Left colon (tissue), 2 donors: Measurements from ENCODE around the gene MAB21L3. TPM values are rescaled to one million over a fixed set of nuclear protein-coding genes. Genes with fewer than 3 reads are reported as not detected.

Experiments
- ATAC-seq: fragments of 200-7000 bp; cut with Tn5 transposase; one replicate; pipeline ENCODE4 v1.9.1; 2020; ENCODE audit warnings: mild to moderate bottlenecking, moderate library complexity
- DNase-seq, 2 donors: peaks; one replicate each; pipeline ENCODE4 v3.0.0-alpha.2; 2020
- intact Hi-C, 2 donors: fragments of 100-400 bp; cut with DNase I in 1 of 2; cut with micrococcal nuclease in 1 of 2; formaldehyde crosslinking; loops; one replicate each; pipeline versions ENCODE4 v1.11.2 to v1.14.0; 2022; cut with DNase I, micrococcal nuclease
- long read RNA-seq: library from polyadenylated mRNA; unstranded; transcript quantifications from one replicate; pipeline ENCODE4 v2.0.0, GENCODE V29; 2021
- total RNA-seq, 2 donors: library from RNA; stranded (reverse); fragmentation: NEBNext Ultra II Directional; extraction: Animal tissue kit (Norgen Biotek cat#: 25700); gene quantifications; one replicate each; pipeline ENCODE4 v1.2.1, GENCODE V29; 2021
- donor health status: DM: no; HTN: no; CAD: no.
- donor health status: DM: yes; HTN: yes; CAD: no.

The MAB21L3 gene
- 1 to 10 TPM; 4.7 to 5.7 TPM for total RNA-seq
- long read RNA-seq, partial matches to known transcripts: 3 of 3 reads
- long read RNA-seq, other reads (novel, unspliced or antisense): 0 of 3 reads

GRCh38 chr1:116110567-116111523 lies at the start of gene MAB21L3:
MAB21L3 (plus strand) TSS chr1:116111399; CDS start chr1:116112616, 1,217 bp downstream.
- ATAC-seq (peak; percentile 74), DNase-seq (peak; percentile 54 to 75)
- intact Hi-C loops: no loop called here

DNA sequence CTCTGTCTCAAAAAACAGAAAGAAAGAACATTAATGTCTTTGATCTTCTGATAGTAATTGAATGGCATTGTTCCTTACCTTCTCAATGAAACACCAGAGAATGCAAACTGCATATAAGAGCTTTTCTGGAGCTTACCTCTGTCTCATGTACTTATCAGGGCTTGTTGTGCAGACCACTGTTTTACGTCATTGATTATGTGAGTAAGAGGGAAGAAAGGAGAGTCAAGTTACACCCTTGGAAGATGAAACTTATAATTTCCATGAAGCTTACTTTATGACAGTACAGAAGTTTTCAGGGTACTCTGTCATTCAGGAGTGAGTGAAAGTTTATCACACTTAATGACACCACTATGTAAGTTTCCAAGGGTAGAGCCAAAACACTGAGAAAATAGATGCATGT lies 49.0 kb upstream of the MAB21L3 start:
- ATAC-seq (no peak), DNase-seq (no peak)
- intact Hi-C loops: no loop called here

DNA sequence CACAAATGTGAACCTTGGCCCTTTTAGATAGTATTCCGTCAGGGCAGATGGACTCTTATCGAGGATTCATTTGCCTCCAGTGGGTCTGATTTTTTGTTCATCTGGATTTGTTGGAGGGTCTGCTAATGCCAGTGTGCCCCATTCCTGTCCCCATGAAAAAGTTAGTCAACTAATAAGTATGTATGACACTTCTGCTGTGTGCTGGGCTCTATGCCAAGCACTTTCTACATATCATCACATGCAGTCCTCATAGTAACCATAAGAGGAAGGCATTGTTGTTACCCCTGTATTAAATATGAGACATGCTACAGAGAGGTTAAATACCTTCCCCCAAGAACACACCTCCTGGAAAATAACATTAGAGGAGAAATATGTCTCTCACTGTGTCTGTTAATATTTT lies 46.6 kb upstream of the MAB21L3 start:
- intact Hi-C loops: no loop called here
- no peak for ATAC-seq
- DNase-seq: no peak

DNA sequence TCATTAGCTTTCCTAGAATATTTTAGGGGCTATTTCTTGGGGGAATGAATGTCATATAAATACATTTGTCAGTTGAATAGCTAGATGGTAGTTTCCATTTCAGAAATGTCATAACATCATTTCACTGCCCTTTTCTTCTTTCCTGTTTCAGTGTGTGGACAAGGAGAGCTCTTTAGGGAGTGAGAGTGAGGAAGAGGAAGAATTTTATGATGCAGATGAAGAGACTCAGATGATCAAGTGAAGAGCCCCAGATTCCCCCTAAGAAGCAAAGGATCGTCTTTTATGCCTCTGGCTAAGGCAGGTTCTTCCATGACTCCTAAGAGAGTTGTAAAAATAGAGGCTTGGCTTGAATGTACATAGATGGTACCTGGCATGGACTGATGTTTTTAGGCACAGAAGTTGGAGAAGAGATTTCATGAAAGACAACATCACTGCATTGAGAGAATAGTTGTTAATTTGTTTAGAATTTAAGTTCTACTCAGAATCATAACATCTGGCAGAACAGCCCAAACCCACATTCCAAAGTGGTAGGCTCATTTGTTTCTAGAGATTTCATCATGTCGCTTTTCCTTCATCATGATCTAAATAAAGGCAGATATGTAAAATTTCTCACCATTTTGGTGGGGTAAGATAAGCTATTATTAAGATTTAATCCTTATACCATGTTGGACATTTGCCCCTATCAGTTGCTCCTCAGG lies 44.2 kb upstream of the MAB21L3 start:
- DNase-seq (no peak), ATAC-seq (no peak)
- intact Hi-C loops: no loop called here

- DNase-seq: no peak
- intact Hi-C loops: no loop called here
- ATAC-seq: no peak
Observed at GRCh38 chr1:116067566-116067890, 43.7 kb upstream of the MAB21L3 start.

- ATAC-seq (no peak), DNase-seq (no peak)
- intact Hi-C loops: no loop called here
Observed at GRCh38 chr1:116075575-116075974, 35.6 kb upstream of the MAB21L3 start.

DNA sequence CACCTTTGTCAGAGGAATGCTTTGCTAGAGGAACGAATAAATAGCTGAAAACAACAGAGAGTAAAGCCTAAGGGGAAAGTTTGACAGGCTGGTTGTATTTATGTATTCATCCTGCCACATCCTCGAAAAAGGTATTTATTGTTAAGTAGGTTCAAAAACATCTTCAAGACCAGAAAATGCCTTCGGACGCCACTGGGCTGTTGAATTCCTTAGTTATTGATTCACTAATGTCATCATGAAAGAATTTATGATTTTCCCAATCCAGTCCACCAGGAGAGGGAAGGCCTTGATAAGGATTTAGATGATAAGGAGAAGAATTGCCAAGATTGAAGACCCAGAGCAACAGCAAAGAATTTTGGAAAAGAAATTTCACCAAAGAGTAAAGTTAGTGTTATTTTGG lies 35.2 kb upstream of the MAB21L3 start:
- no peak for ATAC-seq
- intact Hi-C loops: no loop called here
- DNase-seq: no peak

- ATAC-seq (no peak), DNase-seq (no peak)
- intact Hi-C loops: no loop called here
Observed at GRCh38 chr1:116076831-116077230, 34.4 kb upstream of the MAB21L3 start.

- DNase-seq (no peak), ATAC-seq (no peak)
- intact Hi-C loops: no loop called here
Observed at GRCh38 chr1:116078699-116079223, 32.4 kb upstream of the MAB21L3 start.

DNA sequence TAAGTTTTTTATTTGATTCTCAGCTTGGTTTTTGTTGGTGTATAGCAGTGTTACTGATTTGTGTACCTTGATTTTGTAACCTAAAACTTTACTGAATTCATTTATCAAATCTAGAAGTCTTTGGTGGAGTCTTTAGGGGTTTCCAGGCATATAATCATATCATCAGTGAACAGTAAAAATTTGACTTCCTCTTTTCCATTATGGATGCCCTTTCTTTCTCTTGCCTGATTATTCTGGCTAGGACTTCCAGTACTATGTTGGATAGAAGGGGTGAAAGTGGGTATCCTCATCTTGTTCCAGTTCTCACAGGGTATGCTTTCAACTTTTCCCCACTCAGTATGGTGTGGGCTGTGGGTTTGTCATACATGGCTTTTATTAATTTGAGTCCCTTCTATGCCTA lies 23.6 kb upstream of the MAB21L3 start:
- no peak for DNase-seq
- no peak for ATAC-seq
- intact Hi-C loops: no loop called here

DNA sequence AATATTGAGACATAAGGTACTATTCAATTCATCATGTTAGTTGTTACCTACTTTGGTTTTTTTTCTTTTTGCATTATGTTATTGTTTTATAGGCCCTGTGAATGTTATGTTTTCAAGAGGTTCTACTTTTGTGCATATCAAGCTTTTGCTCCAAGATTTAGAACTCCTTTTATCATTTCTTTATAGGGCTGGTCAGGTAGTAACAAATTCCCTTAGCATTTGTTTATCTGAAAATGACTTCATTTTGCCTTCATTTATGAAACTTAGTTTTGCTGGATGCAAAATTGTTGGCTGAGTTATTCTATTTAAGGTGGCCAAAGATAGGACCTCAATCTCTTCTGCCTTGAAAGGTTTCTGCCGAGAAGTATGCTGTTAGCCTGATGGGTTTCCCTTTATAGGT lies 21.3 kb upstream of the MAB21L3 start:
- intact Hi-C loops: no loop called here
- ATAC-seq (no peak), DNase-seq (no peak)

DNA sequence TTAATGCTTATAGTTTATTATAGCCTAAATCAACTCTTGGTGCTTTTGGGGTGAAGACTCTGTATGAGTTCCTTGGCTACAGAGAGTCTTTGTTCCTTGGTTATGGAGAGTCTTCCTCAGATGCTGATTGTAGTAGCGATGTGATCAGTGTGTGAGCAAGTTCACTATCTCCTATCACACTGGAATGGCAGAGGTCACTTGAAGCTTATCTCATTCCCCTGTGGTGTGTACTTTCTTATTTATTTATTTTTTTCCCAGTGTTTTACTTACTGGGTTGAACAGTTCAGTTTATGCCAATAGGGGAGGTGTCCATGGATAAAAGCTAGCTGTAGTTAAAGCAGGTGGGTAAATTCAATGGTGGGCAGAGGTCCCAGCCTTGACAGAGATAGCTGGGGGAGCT lies 20.1 kb upstream of the MAB21L3 start:
- no peak for DNase-seq
- no peak for ATAC-seq
- intact Hi-C loops: no loop called here

- intact Hi-C loops: no loop called here
- DNase-seq (peak in 1 of 2 donors; percentile 16), ATAC-seq (peak; percentile 98)
Observed at GRCh38 chr1:116092752-116093489, 18.3 kb upstream of the MAB21L3 start.

GRCh38 chr1:116095027-116095426 lies 16.2 kb upstream of the MAB21L3 start:
- intact Hi-C loops: no loop called here
- ATAC-seq (no peak), DNase-seq (no peak)

DNA sequence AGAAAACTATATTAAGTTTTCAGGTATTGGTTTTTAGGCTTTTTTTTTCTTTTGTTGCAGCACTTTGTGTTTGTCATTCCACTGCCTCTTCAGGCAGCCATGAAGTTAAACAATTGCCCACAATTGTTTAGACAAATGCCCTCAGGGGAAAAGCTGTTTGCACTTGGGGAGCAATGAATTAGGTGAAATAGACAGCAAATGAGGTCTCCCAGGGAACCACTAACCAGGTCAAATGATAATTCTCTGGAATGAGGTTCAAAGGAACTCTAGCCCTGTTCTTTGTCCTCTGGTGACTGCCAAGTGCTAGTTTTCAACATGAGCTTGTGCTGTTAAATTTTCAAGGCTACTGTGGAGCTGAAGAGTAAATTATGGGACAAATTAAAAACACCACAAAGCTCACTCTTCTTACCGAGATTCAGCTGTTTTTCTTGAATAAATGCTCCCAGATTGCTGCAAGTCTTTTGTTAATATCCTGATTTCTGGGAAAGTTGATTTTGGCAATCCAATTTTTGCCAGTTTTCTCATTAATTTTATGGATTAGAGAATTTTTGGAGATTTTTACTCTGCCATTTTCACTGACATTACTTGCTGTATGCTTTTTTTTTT lies 15.1 kb upstream of the MAB21L3 start:
- ATAC-seq: no peak
- intact Hi-C loops: no loop called here
- no peak for DNase-seq

DNA sequence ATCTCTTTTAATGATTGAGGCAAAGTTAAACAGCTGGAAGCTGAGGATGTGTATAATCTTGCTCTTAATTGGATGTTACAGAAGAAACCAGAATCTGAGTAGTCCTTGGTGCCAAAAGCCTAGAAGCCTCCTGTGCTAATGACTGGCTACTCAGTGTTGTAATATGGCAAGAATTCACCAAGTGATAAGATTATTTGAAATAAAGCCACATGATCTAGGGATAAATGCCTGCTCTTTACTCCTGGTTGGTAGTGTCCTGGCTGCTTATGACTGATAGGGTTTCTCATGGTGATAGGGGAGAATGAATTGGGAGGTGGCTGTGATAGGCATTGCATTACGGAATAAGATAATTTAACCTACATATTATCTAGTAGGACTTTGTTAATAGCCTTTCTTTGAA lies 13.6 kb upstream of the MAB21L3 start:
- DNase-seq (no peak), ATAC-seq (no peak)
- intact Hi-C loops: no loop called here

DNA sequence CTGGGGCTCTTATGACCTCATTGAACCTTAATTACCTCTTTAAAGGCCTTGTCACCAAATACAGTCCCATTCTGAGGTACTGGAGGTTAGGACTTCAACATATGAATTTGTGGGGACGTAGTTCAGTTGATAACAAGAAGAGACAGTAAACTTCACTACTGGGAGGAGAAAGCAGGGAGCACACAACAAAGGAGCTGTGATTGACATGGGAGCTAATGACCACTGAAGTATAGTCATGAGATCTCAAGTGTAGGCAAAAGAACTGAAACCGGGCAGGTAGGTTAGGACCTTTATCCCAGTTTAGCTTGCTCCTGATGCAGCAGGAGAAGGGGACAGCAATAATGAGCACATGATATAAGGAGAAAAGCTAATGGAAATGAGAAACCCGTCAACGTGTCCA lies 11.8 kb upstream of the MAB21L3 start:
- intact Hi-C loops: no loop called here
- no peak for DNase-seq
- no peak for ATAC-seq

DNA sequence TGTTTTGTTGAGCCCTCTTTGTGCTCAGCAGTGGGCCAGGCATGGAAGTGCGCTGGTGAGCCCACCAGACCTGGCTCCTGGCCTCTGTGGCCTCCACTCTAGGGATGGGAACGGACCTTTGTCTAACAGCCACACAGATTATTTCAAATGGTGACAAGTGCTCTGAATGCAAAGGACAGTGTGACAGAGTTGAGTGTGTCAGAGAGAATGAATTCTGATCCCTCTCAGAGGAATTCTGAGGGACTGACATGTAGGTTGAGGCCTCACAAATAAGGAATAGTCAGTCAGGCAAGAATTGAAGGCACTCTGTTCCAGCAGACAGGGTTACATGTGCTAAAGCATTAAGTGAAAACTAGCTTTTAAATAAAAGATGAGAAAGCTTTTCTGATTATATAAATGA lies 11.3 kb upstream of the MAB21L3 start:
- intact Hi-C loops: no loop called here
- ATAC-seq (no peak), DNase-seq (no peak)

GRCh38 chr1:116104667-116105066 lies 6.5 kb upstream of the MAB21L3 start:
- DNase-seq (no peak), ATAC-seq (peak; percentile 73)
- intact Hi-C loops: no loop called here
